ENCODE data around the gene HIVEP3.

DNA sequence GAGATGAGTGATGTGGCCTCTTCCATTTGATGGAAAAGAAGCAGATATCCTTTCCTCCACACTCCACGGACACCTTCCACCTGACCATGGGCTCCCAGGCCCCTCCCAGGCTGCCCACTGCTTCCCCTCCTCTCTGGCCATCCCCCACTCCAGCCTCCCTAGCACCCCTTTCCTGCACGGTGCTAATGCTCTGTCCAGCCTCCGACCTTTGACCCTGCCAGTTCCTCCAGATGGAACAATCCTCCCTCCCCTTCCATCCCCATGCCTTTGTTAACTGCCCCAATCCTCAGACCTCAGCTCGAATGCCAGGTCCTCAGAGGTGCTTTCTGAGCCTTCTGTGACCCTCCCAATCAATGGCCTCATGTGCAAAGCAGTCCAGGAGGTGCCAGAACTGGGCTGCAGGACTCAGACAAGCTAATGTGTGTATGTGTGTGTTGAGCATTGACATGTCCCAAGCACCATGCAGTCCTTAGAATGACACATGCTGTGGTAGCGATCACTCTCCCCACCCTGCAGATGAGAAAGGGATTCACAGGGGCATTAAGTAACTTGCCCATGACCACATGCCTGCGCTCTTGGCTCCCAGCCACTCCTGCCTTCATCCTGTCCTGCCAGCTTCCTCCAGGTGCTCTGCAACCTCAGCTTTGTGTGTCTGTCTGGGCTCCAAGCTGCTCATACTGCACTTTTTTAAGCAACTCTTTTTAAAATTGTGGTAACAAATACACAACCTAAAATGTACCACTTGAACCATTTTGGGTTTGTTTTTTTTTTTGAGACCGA is 370.8 kb downstream of the HIVEP3 start:
- TF ChIP-seq, protein P1, sequence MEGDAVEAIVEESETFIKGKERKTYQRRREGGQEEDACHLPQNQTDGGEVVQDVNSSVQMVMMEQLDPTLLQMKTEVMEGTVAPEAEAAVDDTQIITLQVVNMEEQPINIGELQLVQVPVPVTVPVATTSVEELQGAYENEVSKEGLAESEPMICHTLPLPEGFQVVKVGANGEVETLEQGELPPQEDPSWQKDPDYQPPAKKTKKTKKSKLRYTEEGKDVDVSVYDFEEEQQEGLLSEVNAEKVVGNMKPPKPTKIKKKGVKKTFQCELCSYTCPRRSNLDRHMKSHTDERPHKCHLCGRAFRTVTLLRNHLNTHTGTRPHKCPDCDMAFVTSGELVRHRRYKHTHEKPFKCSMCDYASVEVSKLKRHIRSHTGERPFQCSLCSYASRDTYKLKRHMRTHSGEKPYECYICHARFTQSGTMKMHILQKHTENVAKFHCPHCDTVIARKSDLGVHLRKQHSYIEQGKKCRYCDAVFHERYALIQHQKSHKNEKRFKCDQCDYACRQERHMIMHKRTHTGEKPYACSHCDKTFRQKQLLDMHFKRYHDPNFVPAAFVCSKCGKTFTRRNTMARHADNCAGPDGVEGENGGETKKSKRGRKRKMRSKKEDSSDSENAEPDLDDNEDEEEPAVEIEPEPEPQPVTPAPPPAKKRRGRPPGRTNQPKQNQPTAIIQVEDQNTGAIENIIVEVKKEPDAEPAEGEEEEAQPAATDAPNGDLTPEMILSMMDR (IDR thresholded peaks at IDR 0.05) = no peak
- no peak for TF ChIP-seq POLR2AphosphoS5 (IDR thresholded peaks at IDR 0.05; ENCODE audit: insufficient read depth in 1 of 2, low read depth in 1 of 2)
